Measurements from ENCODE around the gene ADAMTS8.

The ADAMTS8 gene

DNA sequence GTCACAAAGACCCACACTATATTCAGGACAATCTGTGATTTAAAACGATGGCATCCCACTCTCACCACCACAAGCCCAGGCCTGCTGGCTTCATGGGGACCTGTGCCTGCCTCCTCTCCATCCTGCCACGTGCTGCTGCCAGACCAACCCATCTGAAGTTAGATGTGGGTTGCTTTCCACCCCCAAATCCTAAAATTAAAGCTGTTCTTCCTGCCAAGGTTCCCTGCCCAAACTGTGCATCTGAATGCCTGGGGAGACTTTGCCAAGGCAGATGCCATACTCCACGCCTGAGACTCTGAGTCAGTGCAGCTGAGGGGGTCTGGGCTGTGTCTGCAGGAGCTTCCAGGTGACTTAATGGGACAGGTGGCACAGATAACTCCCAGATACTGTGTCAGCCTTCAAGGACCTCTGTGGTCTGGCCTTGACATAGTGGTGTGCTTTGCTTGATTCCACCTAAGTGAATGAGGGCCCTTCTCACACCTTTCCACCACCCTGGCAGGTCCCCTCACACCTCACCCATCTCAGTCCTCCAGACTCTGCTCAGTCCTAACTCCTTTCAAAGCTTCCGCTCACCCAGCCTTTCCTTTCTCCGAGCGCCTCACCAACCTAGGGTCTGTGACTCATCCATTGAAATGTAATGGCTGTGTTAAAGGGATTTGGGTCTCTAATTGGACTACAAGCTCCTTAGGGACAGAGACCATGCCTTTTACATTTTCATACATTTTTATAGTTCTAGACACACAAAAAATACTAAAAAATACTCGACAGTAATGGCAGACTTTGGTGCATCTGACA is 18.6 kb downstream of the ADAMTS8 start:
- Mint-ChIP-seq H3K27me3 (ENCODE audit: low read depth) (peaks cover 7% of the 10 kb centered on the region), H3K36me3 (ENCODE audit: low read depth) (no peaks in the 10 kb centered on the region), H3K27ac (no peak overlapping the region), H3K9me3 (no peaks in the 10 kb centered on the region), H3K4me3 (no peak overlapping the region), H3K4me1 (ENCODE audit: low read depth) (no peaks in the 10 kb centered on the region)

DNA sequence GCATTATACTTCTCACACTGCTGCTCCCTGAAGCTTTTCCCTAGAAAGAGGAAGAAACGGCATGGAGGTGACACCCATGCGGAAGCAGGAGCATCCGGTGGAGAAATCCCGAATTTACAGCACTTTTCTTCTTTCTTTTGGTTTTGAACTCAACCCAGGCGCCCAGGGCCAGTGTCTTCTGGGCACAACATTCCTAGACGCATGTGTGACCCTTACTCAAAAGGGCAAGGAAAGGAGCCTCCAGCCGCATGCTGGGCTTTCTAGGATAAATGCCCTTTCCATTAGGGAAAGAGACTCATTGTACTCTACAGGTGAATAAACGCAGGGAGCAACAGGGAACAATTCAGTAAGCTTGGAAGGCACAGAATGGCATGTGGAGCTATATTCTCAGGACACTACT is 19.5 kb downstream of the ADAMTS8 start:
- Mint-ChIP-seq H3K27ac (no peak overlapping the region), H3K9me3 (no peaks in the 10 kb centered on the region), H3K36me3 (ENCODE audit: low read depth) (no peaks in the 10 kb centered on the region), H3K27me3 (ENCODE audit: low read depth) (peaks cover 7% of the 10 kb centered on the region), H3K4me3 (no peak overlapping the region), H3K4me1 (ENCODE audit: low read depth) (no peaks in the 10 kb centered on the region)

DNA sequence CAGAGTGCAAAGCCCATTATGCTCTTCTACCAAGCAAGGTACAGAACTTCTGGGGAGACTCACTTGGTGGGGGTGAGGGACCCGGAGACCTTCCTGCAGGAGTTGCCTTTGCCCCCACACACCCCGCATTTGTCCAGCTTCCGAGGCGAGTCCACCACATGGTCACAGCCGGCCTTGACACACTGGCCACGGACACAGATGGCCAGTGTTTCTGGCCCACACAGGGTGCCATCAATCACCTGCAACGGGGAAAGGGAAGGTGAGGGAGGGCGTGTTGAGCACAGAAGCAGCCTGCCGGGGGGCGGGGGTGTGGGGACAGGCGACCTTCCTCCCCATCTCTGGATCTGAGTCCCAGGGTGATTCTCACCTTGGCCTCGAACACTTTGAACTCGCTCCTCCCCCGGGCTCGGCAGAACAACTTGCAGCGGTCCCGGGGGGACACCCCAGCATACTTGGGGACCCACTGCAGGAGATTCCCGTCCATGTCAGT is 20.0 kb downstream of the ADAMTS8 start:
- Mint-ChIP-seq H3K36me3 (ENCODE audit: low read depth) (no peaks in the 10 kb centered on the region), H3K27ac (no peak overlapping the region), H3K27me3 (ENCODE audit: low read depth) (peaks cover 7% of the 10 kb centered on the region), H3K4me1 (ENCODE audit: low read depth) (no peaks in the 10 kb centered on the region), H3K4me3 (no peak overlapping the region), H3K9me3 (no peaks in the 10 kb centered on the region)

DNA sequence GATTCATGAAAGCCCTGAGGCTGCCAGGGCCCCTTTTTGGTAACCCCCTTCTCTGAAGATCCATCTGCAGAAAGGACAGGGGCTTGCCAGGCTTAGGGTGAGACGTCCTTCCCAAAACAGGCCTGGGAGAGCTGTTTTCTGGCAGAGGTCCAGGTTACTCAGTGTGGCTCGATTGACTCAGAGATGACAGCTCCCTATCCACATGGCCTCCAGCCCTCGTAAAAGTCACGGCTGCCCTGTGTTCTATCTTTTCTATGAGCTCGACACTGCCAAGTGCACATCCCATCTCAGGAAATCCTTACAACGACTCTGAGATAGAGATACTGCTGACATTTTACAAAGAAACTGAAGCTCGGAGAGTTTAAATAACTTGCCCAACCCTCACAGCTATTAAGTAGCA is 20.4 kb downstream of the ADAMTS8 start:
- Mint-ChIP-seq H3K36me3 (ENCODE audit: low read depth) (no peaks in the 10 kb centered on the region), H3K4me3 (no peak overlapping the region), H3K4me1 (ENCODE audit: low read depth) (no peaks in the 10 kb centered on the region), H3K27ac (no peak overlapping the region), H3K27me3 (ENCODE audit: low read depth) (peaks cover 7% of the 10 kb centered on the region), H3K9me3 (no peaks in the 10 kb centered on the region)

DNA sequence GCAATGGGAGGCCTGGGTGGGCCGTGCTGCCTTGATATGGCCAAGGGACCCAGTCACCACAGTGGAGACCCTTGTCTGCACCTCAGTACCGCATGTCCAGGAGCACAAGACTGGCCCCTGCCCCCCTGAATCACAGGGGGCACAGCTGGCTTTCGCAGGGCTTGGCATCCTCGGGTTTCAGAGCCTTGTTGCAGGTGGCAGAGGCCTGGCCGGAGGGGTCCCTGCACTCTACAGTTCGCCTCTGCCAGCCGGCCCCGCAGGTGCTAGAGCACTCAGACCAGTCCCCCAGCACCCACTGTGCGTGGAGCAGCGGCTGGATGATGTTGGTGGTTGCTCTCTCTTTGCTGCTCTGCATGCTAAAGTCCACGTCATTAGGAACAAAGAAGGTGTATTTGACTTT is 23.0 kb downstream of the ADAMTS8 start:
- H3K4me1 Mint-ChIP-seq (ENCODE audit: low read depth), result peaks cover 8% of the 10 kb centered on the region
- no peak overlapping the region for H3K4me3 Mint-ChIP-seq
- no peaks in the 10 kb centered on the region for H3K36me3 Mint-ChIP-seq (ENCODE audit: low read depth)
- peaks cover 11% of the 10 kb centered on the region for H3K27me3 Mint-ChIP-seq (ENCODE audit: low read depth)
- H3K27ac Mint-ChIP-seq, result no peak overlapping the region
- no peaks in the 10 kb centered on the region for H3K9me3 Mint-ChIP-seq

DNA sequence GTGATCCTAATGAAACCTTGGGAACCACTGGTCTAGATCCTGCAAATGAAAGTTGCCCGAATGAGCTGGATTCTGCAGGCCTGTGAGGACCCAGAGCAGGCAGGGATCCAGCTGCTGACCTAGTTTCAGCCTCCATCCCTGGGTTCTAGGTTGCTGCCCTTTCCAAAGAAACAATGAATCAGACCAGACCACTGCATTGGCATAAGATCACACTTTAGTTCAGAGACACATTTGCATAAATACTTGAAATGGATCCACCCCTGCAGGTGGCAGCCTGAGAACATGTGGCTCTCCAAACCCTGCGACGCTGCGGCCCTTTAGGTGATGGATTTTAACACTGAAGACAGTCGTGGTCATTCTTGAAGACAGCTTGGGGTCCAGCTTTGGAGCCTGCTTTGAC is 23.7 kb downstream of the ADAMTS8 start:
- Mint-ChIP-seq H3K9me3 (no peaks in the 10 kb centered on the region), H3K27me3 (ENCODE audit: low read depth) (peaks cover 12% of the 10 kb centered on the region)

DNA sequence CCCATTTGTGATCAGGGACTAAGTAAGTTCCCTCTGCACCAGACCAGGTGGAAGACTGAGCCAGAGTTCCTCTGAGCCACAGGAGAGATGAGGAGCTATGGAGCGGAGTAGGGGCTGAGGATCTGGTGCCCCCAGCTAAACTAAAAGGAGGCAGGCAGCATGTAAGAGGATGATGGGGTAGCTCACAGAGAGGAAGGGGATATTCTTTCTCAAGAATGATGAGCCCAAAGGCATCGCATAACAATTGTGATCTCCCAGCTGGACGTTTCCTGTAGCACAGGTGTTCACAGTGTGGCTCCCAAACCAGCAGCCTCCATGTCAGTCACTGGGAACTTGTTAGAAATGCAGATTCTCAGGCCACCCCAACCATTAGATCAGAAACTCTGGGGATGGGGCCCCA is 24.4 kb downstream of the ADAMTS8 start:
- H3K4me1 Mint-ChIP-seq (ENCODE audit: low read depth), result peaks cover 11% of the 10 kb centered on the region
- no peaks in the 10 kb centered on the region for H3K9me3 Mint-ChIP-seq
- no peak overlapping the region for H3K27ac Mint-ChIP-seq
- no peak overlapping the region for H3K4me3 Mint-ChIP-seq
- H3K36me3 Mint-ChIP-seq (ENCODE audit: low read depth), result no peaks in the 10 kb centered on the region
- H3K27me3 Mint-ChIP-seq (ENCODE audit: low read depth), result peaks cover 12% of the 10 kb centered on the region

More for the DNA sequence above, 23.7 kb downstream of the ADAMTS8 start:
- Mint-ChIP-seq H3K4me3 (no peak overlapping the region), H3K36me3 (ENCODE audit: low read depth) (no peaks in the 10 kb centered on the region), H3K27ac (no peak overlapping the region), H3K4me1 (ENCODE audit: low read depth) (peaks cover 11% of the 10 kb centered on the region)

DNA sequence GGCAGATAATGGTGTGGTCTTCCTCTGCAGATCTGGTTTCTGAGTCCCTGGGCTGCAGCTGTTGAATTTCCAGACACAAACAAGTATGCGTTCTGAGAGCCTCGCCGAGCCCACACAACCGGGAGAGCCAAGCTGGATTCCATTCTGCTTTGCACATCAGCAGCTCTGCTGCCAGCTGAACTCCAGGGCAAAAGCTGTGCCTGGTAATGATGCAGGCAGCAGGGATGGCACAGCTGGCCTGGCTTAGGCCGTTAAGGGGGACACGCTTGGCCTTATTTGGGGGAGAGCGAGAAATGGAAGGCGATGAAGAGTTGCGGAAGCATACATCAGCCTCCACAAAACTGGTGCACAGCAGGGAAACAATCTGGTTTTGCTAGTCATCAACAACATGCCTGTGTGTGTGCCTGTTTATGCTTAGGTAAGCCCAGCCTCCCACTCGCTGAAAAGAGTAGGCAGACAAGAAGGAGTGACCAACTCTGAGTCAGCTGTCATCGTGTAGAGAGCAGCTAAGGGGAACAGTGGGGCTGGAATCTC is 25.1 kb downstream of the ADAMTS8 start:
- H3K4me3 Mint-ChIP-seq, result no peak overlapping the region
- peaks cover 11% of the 10 kb centered on the region for H3K4me1 Mint-ChIP-seq (ENCODE audit: low read depth)
- H3K27me3 Mint-ChIP-seq (ENCODE audit: low read depth), result peaks cover 14% of the 10 kb centered on the region
- H3K27ac Mint-ChIP-seq, result no peak overlapping the region
- no peaks in the 10 kb centered on the region for H3K36me3 Mint-ChIP-seq (ENCODE audit: low read depth)
- no peaks in the 10 kb centered on the region for H3K9me3 Mint-ChIP-seq

DNA sequence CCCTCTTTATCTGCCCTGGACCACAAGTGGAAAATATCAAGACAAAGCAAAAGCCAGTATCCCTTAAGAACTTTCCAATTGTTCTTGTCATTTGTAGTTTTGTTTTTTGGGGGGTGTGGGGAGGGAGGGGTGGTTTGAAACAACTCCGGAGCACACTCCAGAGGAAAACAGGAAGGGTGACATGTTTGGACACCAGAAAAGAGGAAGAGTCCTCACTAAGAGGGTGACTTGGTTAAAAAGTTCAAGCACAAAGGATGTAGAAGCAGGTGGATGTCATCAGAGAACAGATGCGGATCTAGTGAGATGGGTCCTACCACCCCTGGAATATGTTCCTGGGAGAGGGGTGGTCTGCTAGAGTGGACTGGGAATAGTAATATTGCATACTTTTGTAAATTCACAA is 25.8 kb downstream of the ADAMTS8 start:
- no peak overlapping the region for H3K27ac Mint-ChIP-seq
- H3K9me3 Mint-ChIP-seq, result no peaks in the 10 kb centered on the region
- H3K4me1 Mint-ChIP-seq (ENCODE audit: low read depth), result peaks cover 11% of the 10 kb centered on the region

DNA sequence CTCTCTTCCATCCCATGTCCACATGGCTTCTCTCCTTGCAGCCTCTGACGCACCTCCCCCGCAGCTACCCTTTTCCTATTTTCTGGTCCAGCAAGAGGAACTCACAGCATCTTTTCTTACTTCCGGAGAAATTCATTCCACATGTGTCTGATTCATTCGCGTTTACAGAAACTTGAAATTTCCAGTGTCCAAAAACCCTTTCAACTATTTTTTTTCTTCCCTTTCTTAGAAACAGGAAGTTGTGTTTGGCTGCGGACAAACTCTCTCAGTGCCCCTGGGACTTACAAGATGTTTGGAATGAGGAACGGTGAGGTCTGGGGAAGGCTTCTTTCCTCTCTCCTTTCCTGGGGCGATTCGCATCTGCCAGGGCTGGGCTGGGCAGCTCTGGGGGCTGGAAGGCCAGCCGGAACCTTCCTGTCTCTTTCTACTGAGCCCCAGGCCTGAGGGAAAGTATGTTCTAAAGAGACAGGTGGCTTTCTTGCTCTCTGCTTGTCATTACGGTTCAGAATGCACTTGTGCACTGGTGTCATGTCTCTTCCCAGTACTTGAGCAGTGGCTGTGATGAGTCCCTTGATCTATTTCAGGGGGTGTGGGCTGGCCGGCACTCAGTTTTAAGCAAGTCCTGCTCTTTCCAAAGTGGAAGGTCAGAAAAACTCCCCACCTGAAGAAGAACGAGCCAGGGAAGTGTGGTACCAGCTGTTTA is 27.5 kb downstream of the ADAMTS8 start:
- Mint-ChIP-seq H3K9me3 (no peaks in the 10 kb centered on the region), H3K4me1 (ENCODE audit: low read depth) (peaks cover 11% of the 10 kb centered on the region), H3K27me3 (ENCODE audit: low read depth) (peaks cover 17% of the 10 kb centered on the region), H3K36me3 (ENCODE audit: low read depth) (no peaks in the 10 kb centered on the region), H3K27ac (no peak overlapping the region), H3K4me3 (no peak overlapping the region)

More for the DNA sequence above, 25.8 kb downstream of the ADAMTS8 start:
- Mint-ChIP-seq H3K4me3 (no peak overlapping the region), H3K36me3 (ENCODE audit: low read depth) (no peaks in the 10 kb centered on the region), H3K27me3 (ENCODE audit: low read depth) (peaks cover 16% of the 10 kb centered on the region)

DNA sequence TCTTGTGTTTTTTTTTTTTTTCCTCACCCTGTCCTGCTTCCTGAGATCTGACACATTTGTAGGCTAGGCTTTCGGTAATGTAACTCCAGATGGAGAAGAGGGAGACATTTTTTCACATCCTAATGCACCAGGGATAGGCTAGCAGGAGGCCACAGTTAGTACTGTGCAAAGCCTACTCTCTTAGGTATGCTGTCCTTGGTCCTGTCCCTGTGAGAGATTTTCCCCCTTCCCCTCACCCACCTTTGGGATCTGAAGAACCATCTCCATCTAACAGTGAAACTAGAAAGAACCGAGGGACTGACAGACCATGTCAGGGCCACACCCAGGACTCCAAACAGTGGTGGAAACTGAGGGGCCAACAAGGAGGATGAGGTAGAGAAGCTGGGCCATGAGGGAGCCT is 29.2 kb downstream of the ADAMTS8 start:
- Mint-ChIP-seq H3K9me3 (no peaks in the 10 kb centered on the region), H3K27me3 (ENCODE audit: low read depth) (peaks cover 20% of the 10 kb centered on the region), H3K4me1 (ENCODE audit: low read depth) (peaks cover 11% of the 10 kb centered on the region), H3K27ac (no peak overlapping the region), H3K4me3 (no peak overlapping the region), H3K36me3 (ENCODE audit: low read depth) (no peaks in the 10 kb centered on the region)

DNA sequence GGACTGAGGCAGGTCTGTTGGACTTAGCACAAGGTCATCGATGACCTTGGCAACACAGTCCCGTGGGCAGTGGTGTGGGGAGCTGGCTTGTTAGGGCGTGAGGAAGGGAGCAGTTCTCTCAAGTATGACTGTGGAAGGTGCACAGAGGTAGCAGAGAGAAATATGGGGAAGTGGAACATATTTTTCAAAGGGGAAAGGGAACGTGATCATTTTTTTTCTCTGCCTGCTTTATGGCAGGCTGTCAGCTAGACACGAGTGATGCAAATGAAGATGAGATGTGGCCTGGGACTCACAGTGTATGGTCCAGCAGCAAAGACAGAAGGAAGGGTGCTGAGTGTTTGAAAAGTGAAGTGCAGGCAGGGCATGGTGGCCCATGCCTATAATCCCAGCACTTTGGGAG is 30.6 kb downstream of the ADAMTS8 start:
- H3K27ac Mint-ChIP-seq, result no peak overlapping the region
- no peaks in the 10 kb centered on the region for H3K36me3 Mint-ChIP-seq (ENCODE audit: low read depth)
- no peaks in the 10 kb centered on the region for H3K9me3 Mint-ChIP-seq
- H3K27me3 Mint-ChIP-seq (ENCODE audit: low read depth), result peaks cover 20% of the 10 kb centered on the region
- H3K4me1 Mint-ChIP-seq (ENCODE audit: low read depth), result peaks cover 11% of the 10 kb centered on the region
- H3K4me3 Mint-ChIP-seq, result no peak overlapping the region

DNA sequence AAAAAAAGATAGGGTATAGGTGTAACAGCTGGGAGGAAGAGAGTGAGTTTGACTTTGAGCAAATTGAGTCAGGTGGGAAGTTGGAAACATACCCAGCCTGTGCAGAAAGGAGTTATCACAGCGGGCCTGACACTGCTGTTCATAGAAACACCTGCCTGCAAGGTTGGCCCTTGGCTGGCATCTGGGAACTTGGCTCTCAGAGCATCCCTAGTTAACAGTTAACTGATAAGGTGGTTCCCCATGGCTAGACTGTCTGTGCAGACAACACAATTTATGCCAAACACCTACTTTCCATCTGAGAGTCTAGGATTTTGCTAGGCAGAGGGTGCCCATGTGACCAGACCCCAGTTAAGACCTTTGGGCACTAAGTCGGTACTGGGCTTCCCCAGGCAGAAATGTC is 31.4 kb downstream of the ADAMTS8 start:
- H3K4me3 Mint-ChIP-seq, result no peak overlapping the region
- H3K9me3 Mint-ChIP-seq, result no peaks in the 10 kb centered on the region
- H3K36me3 Mint-ChIP-seq (ENCODE audit: low read depth), result no peaks in the 10 kb centered on the region
- H3K4me1 Mint-ChIP-seq (ENCODE audit: low read depth), result peaks cover 11% of the 10 kb centered on the region
- H3K27me3 Mint-ChIP-seq (ENCODE audit: low read depth), result peaks cover 23% of the 10 kb centered on the region
- no peak overlapping the region for H3K27ac Mint-ChIP-seq

DNA sequence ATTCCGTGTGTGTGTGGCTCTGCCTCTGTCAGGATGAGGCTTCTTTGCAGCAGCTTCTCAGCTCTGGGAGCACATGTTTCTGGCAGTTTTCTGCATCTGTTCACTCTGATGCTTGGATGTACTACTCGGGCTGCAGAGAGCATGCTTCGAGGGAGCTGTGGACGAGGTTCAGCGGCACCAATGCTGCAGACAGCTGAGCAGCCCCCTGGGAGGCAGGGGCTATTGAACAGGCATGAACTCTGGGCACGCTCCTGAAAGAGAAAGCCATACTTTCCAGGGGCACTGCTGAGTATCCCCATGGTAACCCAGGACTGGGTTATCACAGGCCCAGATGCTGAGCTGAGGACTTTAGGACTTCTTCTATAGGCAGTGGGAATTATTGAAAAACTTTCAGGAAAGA is 33.8 kb downstream of the ADAMTS8 start:
- H3K9me3 Mint-ChIP-seq, result no peaks in the 10 kb centered on the region
- H3K27me3 Mint-ChIP-seq (ENCODE audit: low read depth), result peaks cover 12% of the 10 kb centered on the region
- H3K36me3 Mint-ChIP-seq (ENCODE audit: low read depth), result no peaks in the 10 kb centered on the region

DNA sequence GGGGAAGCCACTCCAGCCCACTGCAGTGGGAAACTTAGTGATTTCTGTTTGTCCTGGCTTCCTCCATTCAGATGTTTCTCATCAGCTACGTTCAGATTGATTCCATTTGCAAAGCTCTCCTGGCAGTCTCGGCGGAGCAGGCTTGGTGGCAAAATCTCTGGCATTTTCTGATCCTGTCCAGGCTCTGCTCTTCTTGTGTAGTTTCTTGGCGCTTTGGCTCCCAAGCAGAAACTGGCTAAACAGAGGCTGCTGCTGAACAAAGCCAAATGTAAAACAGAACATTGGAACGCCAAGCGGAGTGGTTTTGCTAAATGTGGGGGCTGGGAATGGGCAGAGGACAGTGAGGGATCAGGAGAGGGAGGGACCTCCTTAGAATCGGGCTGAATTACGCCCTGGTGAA is 36.7 kb downstream of the ADAMTS8 start:
- Mint-ChIP-seq H3K36me3 (ENCODE audit: low read depth) (no peaks in the 10 kb centered on the region), H3K4me3 (no peak overlapping the region), H3K9me3 (no peaks in the 10 kb centered on the region), H3K27me3 (ENCODE audit: low read depth) (peaks cover 7% of the 10 kb centered on the region), H3K27ac (no peak overlapping the region), H3K4me1 (ENCODE audit: low read depth) (peaks cover 13% of the 10 kb centered on the region)

More for the DNA sequence above, 33.8 kb downstream of the ADAMTS8 start:
- Mint-ChIP-seq H3K4me1 (ENCODE audit: low read depth) (peaks cover under 1% of the 10 kb centered on the region), H3K27ac (no peak overlapping the region), H3K4me3 (no peak overlapping the region)
